Measurements from ENCODE around the gene RHBDD3.

RHBDD3 gene

GRCh38 chr22:29216873-29217666, 50.7 kb downstream of the RHBDD3 start:
- DNase-seq (ENCODE audit: low read depth) = no peak

- no peak for DNase-seq (ENCODE audit: low read depth)
These were observed 51.5 kb downstream of the RHBDD3 start for GRCh38 chr22:29216011-29216872.

GRCh38 chr22:29215012-29215860, 52.5 kb downstream of the RHBDD3 start:
- no peak for DNase-seq (ENCODE audit: low read depth)

GRCh38 chr22:29214232-29214631, 53.5 kb downstream of the RHBDD3 start:
- DNase-seq (ENCODE audit: low read depth) = no peak

GRCh38 chr22:29213493-29213892, 54.3 kb downstream of the RHBDD3 start:
- no peak for DNase-seq (ENCODE audit: low read depth)

GRCh38 chr22:29212743-29213142, 55.0 kb downstream of the RHBDD3 start:
- no peak for DNase-seq (ENCODE audit: low read depth)

- DNase-seq (ENCODE audit: low read depth) = no peak
These were observed 56.3 kb downstream of the RHBDD3 start for GRCh38 chr22:29211466-29211865.

- no peak for DNase-seq (ENCODE audit: low read depth)
These were observed 56.7 kb downstream of the RHBDD3 start for GRCh38 chr22:29211066-29211465.
